Nephron progenitor cell (in vitro differentiated cells): ENCODE results near the gene ZDHHC11B.
"Not testable (repeated sequence)": the region's sequence is repeated elsewhere in the genome, so short reads cannot be mapped to it uniquely, and the experiment has no call there.

Experiments
- DNase-seq: peaks from one replicate; pipeline ENCODE4 v3.0.0; 2021
- H3K27ac Mint-ChIP-seq: 2 replicates; pipeline ENCODE4 v1.8.0; 2021; ENCODE audit warnings: mild to moderate bottlenecking, moderate library complexity, mixed read lengths
- H3K27me3 Mint-ChIP-seq: 2 replicates; pipeline ENCODE4 v1.8.0; 2021; ENCODE audit warnings: mild to moderate bottlenecking, low read depth, mixed read lengths; ENCODE audit not compliant: poor library complexity
- H3K36me3 Mint-ChIP-seq: 2 replicates; pipeline ENCODE4 v1.8.0; 2021; ENCODE audit warnings: low read depth, mixed read lengths
- H3K4me1 Mint-ChIP-seq: 2 replicates; pipeline ENCODE4 v1.8.0; 2021; ENCODE audit warnings: mixed read lengths
- H3K4me3 Mint-ChIP-seq: 2 replicates; pipeline ENCODE4 v1.8.0; 2021; ENCODE audit warnings: mild to moderate bottlenecking, moderate library complexity, mixed read lengths
- H3K9me3 Mint-ChIP-seq: 2 replicates; pipeline ENCODE4 v1.8.0; 2021; ENCODE audit warnings: mild to moderate bottlenecking, moderate library complexity, mixed read lengths
- TF ChIP-seq, protein P1 (sequence below): fragments of 200-600 bp; sonication (generic); IDR thresholded peaks from 2 replicates; pipeline ENCODE4 v1.5.0; 2021; ENCODE audit warnings: antibody characterized with exemption

ZDHHC11B gene

DNA sequence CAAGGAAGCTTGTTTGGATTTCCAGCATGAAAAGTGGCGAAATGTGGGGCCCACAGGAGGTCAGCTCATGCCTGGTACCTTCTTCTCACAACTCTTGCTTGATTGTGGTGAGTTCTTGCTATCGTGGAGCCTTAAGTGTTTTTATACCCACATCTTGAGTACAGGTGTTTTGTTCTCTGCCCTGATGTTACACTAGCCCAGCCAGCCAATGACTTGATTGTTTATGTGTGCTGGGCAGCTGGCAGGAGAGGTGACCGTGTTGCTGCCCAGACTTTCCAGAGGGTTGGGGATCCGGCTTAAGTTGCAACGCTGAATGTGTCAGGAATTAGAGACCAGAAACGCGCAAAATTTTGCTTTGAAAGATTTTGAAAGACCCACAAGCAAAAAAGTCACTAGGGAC, 67.4 kb downstream of the ZDHHC11B start:
- no peak for DNase-seq
- peaks cover 69% of the 10 kb centered on the region for H3K9me3 Mint-ChIP-seq
- peaks cover 18% of the 10 kb centered on the region for H3K4me1 Mint-ChIP-seq
- H3K36me3 Mint-ChIP-seq = peaks cover 43% of the 10 kb centered on the region
- TF ChIP-seq, protein P1, sequence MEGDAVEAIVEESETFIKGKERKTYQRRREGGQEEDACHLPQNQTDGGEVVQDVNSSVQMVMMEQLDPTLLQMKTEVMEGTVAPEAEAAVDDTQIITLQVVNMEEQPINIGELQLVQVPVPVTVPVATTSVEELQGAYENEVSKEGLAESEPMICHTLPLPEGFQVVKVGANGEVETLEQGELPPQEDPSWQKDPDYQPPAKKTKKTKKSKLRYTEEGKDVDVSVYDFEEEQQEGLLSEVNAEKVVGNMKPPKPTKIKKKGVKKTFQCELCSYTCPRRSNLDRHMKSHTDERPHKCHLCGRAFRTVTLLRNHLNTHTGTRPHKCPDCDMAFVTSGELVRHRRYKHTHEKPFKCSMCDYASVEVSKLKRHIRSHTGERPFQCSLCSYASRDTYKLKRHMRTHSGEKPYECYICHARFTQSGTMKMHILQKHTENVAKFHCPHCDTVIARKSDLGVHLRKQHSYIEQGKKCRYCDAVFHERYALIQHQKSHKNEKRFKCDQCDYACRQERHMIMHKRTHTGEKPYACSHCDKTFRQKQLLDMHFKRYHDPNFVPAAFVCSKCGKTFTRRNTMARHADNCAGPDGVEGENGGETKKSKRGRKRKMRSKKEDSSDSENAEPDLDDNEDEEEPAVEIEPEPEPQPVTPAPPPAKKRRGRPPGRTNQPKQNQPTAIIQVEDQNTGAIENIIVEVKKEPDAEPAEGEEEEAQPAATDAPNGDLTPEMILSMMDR = no peak
- H3K27ac Mint-ChIP-seq = no peak overlapping the region
- H3K4me3 Mint-ChIP-seq = no peak overlapping the region
- peaks cover 54% of the 10 kb centered on the region for H3K27me3 Mint-ChIP-seq

DNA sequence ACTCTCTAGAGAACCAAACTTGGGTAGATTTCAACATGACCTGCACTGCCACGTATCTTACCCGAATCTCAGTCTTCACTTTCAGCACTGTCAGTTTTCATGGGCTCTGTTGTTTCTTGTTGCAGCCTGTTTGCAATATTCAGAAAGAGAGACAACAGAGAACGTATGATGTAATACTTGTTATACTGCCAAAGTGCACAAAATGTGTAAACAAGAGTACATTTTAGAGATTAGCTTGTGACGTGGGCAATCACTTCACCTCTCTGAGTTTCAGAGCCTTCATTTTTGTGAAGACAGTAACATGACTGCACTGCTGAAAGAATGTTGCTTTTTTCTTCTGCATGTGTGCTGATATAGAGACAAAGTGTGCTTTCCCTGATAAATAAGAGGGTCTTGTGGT, 67.8 kb downstream of the ZDHHC11B start:
- H3K27ac Mint-ChIP-seq, DNase-seq, H3K4me3 Mint-ChIP-seq: not testable (repeated sequence)
- Mint-ChIP-seq H3K4me1 (peaks cover 18% of the 10 kb centered on the region), H3K36me3 (peaks cover 43% of the 10 kb centered on the region), H3K9me3 (peaks cover 65% of the 10 kb centered on the region), H3K27me3 (peaks cover 50% of the 10 kb centered on the region)

DNA sequence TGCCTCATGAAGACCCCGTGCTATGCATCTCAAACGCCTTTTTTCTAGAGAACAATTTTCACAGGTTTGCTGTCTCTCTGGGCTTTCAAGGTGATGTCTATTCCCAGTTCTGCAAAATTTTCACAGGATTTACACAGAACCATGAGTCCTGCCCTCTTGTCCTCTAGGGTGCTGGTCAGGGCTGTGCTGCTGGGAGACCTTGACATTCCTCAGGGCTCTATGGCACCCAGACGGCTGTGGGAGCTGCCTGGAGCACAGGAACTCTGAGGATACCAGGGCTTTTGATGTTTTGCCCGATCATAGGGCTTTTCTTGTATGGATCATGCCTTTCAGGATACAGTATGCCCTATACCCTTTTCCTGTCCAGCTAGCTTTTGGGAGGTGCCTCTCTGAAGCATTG, 68.9 kb downstream of the ZDHHC11B start:
- DNase-seq, H3K4me3 Mint-ChIP-seq, H3K27ac Mint-ChIP-seq: not testable (repeated sequence)
- Mint-ChIP-seq H3K27me3 (peaks cover 45% of the 10 kb centered on the region), H3K36me3 (peaks cover 43% of the 10 kb centered on the region), H3K9me3 (peaks cover 66% of the 10 kb centered on the region), H3K4me1 (peaks cover 18% of the 10 kb centered on the region)

DNA sequence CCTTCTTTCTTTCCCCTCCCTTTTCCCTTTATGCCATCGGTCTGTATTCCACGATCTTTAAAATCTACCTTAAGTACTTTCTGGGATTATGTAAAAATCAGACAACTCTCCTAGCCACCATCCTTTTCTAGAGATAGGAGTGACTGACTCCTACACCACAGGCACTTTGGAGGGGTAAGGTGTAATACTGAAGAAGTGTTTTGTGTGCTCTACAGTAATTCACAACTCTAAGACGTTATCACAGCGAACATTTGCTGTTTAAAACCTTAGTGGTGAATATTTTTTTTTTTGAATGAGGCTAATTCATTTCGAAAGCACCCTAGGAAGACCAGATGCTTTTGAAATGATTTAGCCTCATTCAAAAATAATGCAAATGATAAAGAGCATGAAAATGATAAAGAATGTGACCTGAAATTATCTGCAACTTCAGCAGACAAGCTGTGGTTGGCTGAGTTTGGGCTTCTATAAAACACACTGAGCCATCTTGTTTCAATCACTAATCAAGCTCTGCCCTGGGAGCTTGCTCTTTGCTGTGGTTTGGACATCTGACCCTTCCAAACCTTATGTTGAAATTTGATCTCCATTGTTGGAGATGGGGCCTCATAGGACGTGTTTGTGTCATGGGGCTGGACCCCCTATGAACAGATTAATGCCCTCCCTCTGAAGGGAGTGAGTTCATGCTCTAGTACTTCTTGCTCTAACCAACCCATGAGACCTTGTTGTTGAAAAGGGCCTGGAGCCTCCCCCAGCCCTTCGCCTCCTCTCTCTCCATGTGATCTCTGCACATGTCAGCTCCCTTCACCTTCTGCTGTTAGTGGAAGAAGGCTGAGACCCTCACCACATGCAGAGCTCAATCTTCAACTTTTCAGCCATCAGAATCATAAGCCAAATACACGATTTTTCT, 70.1 kb downstream of the ZDHHC11B start:
- peaks cover 61% of the 10 kb centered on the region for H3K9me3 Mint-ChIP-seq
- DNase-seq = not testable (repeated sequence)
- peak overlapping the region; percentile 92 for H3K27ac Mint-ChIP-seq
- peaks cover 40% of the 10 kb centered on the region for H3K27me3 Mint-ChIP-seq
- peaks cover 18% of the 10 kb centered on the region for H3K4me1 Mint-ChIP-seq
- peaks cover 37% of the 10 kb centered on the region for H3K36me3 Mint-ChIP-seq
- peak overlapping the region; percentile 36 for H3K4me3 Mint-ChIP-seq

DNA sequence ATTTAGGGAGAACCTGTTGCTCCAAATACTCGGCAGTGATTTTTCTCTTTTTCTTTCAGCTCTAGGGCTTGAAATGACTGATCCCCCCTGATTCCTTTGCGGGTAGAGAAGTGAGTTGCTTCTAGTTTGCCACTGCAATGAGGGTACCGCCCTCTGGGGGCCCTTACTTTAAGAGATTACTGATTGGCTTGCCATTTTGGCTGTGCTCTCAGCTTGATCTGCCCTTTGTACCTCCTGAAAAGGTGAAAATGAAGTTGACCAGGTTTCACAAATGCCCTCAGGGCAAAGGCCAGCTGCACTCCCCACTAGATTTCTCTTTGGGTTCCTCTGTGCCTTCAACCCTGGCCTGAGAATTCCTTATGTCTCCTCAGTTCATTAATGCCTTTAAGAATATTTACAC, 70.8 kb downstream of the ZDHHC11B start:
- Mint-ChIP-seq H3K9me3 (peaks cover 53% of the 10 kb centered on the region), H3K36me3 (peaks cover 31% of the 10 kb centered on the region), H3K4me1 (peaks cover 18% of the 10 kb centered on the region), H3K27me3 (peaks cover 32% of the 10 kb centered on the region)
- not testable (repeated sequence) for DNase-seq, H3K4me3 Mint-ChIP-seq, H3K27ac Mint-ChIP-seq

DNA sequence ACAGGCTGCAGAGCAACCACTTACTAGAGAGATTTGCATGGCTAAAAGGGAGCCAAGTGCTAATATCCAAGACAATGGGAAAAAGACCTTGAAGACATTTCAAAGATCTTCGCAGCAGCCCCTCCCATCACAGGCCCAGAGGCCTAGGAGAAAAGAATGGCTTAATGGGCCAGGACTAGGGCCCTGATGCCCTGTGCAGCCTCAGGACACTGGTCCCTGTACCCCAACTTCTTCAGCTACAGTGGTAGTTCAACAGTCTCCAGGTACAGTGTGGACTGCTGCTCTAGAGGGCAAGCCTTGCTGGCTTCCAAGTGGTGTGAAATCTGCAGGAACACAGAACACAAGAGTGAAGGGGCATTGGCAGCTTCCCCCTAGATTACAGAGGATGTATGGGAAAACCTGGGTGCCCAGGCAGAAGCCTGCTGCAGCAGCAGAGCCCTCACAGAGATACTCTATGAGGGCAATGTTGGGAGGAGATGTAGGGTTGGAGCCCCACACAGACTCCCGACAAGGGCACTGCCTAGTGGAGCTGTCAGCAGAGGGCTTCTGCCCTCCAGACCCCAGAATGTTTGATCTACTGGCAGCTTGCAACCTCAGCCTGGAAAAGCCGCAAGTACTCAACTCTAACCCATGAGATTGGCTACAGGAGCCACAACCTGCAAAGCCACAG, 75.5 kb downstream of the ZDHHC11B start:
- H3K4me3 Mint-ChIP-seq, H3K27ac Mint-ChIP-seq, H3K36me3 Mint-ChIP-seq, H3K4me1 Mint-ChIP-seq, DNase-seq: not testable (repeated sequence)
- peaks cover 11% of the 10 kb centered on the region for H3K27me3 Mint-ChIP-seq
- peaks cover 17% of the 10 kb centered on the region for H3K9me3 Mint-ChIP-seq

DNA sequence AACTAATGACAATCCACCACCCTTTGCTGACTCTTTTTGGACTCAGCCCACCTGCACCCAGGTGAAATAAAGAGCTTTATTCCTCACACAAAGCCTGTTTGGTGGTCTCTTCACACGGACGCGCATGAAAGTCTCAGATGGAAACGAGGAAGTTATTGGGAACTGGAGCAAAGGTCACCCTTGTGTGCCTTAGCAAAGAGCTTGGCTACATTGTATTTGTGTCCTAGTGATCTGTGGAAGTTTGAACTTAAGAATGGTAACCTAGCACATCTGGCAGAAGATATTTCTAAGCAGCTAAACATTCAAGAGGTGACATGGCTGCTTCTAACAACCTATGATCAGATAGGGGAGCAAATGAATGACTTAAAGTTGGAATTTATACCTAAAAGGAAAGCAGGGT, 76.2 kb downstream of the ZDHHC11B start:
- not testable (repeated sequence) for H3K36me3 Mint-ChIP-seq, H3K4me3 Mint-ChIP-seq, H3K4me1 Mint-ChIP-seq, DNase-seq, H3K27ac Mint-ChIP-seq
- Mint-ChIP-seq H3K9me3 (peaks cover 17% of the 10 kb centered on the region), H3K27me3 (peaks cover 11% of the 10 kb centered on the region)

DNA sequence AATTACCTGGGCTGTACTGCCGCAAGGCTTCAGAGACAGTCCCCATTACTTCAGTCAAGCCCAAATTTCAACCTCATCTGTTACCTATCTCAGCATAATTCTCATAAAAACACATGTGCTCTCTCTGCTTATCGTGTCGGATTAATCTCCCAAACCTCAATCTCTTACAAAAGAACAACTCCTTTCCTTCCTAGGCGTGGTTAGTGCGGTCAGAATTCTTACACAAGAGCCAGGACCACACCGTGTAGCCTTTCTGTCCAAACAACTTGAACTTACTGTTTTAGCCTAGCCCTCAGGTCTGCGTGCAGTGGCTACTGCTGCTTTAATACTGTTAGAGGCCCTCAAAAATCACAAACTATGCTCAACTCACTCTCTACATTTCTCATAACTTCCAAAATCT, 78.4 kb downstream of the ZDHHC11B start:
- H3K27ac Mint-ChIP-seq, H3K36me3 Mint-ChIP-seq, H3K4me3 Mint-ChIP-seq, DNase-seq, H3K4me1 Mint-ChIP-seq: not testable (repeated sequence)
- Mint-ChIP-seq H3K9me3 (peaks cover 25% of the 10 kb centered on the region), H3K27me3 (peaks cover 29% of the 10 kb centered on the region)

DNA sequence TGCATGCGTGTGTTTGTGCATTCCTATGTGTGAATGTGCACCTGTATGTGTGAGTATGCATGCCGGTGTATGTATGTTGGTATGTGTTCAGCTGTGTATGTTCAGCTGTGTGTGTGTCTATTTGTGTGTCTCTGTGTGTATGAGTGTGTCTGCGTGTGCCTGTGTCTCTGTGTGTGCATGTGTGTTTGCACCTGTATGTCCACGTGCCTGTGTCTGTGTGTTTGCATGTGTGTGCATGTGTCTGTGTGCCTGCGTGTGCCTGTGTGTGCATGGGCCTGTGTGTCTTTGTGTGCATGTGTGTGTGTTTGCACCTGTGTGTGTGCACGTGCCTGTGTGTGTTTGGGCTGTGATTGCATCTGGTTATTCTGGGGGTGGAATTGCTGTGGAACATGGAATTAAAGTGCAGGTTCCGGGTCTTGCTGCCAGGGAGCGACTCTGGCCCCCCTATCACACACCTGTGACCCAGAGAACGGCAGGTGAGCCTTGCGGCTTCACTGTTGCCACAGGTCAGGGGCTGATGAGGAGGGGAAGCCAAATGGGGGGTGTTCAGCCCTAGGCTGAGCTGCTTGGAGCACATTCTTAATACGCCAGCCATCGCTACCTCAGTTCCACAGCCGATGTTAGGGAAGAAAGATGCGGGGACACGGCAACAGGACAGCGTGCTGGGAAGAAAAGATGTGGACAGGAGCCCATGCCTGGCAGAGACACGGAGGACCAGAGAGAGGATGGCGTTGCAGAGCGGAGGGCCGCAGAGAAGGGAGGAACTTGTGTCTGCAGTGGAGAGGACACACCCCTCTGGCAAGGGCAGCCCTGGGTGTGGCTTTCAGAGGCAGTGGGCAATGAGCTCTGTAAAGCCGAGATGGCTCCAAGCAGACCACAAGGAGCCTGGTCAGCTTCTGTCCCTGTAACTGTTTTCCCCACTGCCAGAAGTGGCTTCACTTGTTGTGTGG, 87.5 kb downstream of the ZDHHC11B start:
- not testable (repeated sequence) for DNase-seq, H3K27ac Mint-ChIP-seq, H3K4me1 Mint-ChIP-seq, H3K36me3 Mint-ChIP-seq, H3K4me3 Mint-ChIP-seq
- Mint-ChIP-seq H3K9me3 (peaks cover 32% of the 10 kb centered on the region), H3K27me3 (peaks cover 54% of the 10 kb centered on the region)

DNA sequence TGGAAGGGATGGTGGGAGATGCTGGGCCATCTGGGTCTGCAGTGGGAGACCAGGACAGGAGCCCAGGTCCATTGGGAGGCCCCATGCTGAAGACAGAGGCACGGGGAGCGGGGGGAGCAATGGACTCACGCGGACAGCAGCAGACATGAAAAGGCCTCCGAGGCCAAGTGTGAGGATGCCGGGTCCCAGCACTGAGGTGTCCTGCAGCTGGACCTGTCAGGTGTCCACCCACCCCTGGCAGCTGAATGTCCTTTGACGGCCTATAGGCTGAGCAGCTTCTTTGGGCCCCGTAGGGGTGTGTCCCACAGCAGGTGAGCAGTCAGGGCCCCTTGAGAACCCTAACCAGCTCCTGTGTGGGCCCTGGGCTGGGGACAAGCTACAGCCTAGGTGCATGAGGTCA, 88.3 kb downstream of the ZDHHC11B start:
- DNase-seq, H3K27ac Mint-ChIP-seq, H3K4me3 Mint-ChIP-seq, H3K36me3 Mint-ChIP-seq, H3K4me1 Mint-ChIP-seq: not testable (repeated sequence)
- Mint-ChIP-seq H3K9me3 (peaks cover 30% of the 10 kb centered on the region), H3K27me3 (peaks cover 47% of the 10 kb centered on the region)

DNA sequence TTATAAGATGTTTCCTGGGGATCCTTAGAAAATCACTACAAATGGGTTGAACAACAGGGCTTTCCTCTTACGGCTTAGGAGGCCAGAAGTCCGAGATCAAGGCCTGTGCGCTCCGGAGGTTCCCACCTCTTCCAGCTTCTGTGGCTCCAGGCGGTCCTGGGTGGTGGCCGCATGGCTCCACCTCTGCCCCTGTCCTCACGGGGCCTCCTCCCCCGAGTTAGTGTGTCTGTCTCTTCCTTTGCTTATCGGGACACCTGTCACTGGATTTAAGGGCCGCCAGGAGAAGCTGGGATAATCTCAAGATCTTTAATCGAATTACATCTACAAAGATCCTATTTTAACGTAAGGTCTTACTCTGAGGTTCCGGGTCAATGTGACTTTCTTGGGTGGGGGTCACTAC, 89.1 kb downstream of the ZDHHC11B start:
- not testable (repeated sequence) for H3K27ac Mint-ChIP-seq, DNase-seq, H3K4me3 Mint-ChIP-seq, H3K36me3 Mint-ChIP-seq, H3K4me1 Mint-ChIP-seq
- peaks cover 28% of the 10 kb centered on the region for H3K9me3 Mint-ChIP-seq
- H3K27me3 Mint-ChIP-seq = peaks cover 40% of the 10 kb centered on the region

DNA sequence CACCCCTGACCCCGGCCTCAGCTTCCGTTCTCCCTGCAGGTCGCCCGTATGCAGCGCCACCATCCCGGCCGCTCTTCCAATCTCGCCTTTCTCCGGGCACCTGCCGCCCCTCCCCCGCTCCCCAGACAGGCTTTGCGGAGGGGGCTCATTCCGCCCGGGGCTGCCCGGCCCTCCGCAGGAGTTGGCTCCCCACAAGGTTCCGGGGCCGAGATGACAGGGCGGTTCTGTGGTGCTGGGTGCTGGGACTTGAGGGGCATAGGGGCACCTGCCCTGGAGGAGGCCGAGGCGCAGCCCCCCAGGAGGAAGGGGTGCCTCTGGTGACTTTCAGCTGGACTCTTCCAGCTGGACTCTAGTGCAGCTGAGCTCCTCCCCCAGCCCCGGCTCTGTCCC, 90.5 kb downstream of the ZDHHC11B start:
- not testable (repeated sequence) for H3K27ac Mint-ChIP-seq, H3K4me3 Mint-ChIP-seq, DNase-seq

More for the DNA sequence above, 90.5 kb downstream of the ZDHHC11B start:
- H3K36me3 Mint-ChIP-seq, H3K4me1 Mint-ChIP-seq: not testable (repeated sequence)
- H3K9me3 Mint-ChIP-seq = peaks cover 19% of the 10 kb centered on the region
- peaks cover 27% of the 10 kb centered on the region for H3K27me3 Mint-ChIP-seq
